ENCODE data around the gene RACK1.
"Not testable (repeated sequence)": the region's sequence is repeated elsewhere in the genome, so short reads cannot be mapped to it uniquely, and the experiment has no call there.

The RACK1 gene

GRCh38 chr5:181215997-181216989 is 27.4 kb downstream of the RACK1 start:
- H3K9me3 ChIP-seq (ENCODE audit: control insufficient read depth, insufficient read depth, low read length), result no peaks in the 10 kb centered on the region
- H3K27me3 ChIP-seq (ENCODE audit: control insufficient read depth, insufficient read depth, low read length), result peaks cover 8% of the 10 kb centered on the region
- no peak overlapping the region for H3K9ac ChIP-seq (ENCODE audit: low read depth, low read length)
- no peaks in the 10 kb centered on the region for H3K36me3 ChIP-seq (ENCODE audit: control insufficient read depth, insufficient read depth, low read length)
- peak overlapping the region; percentile 32 for H3K4me3 ChIP-seq (ENCODE audit: low read depth, low read length)
- no peaks in the 10 kb centered on the region for H3K4me1 ChIP-seq (ENCODE audit: control insufficient read depth, insufficient read depth, low read length)

GRCh38 chr5:181214249-181214648 is 29.5 kb downstream of the RACK1 start:
- not testable (repeated sequence) for H3K4me3 ChIP-seq (ENCODE audit: low read depth, low read length); H3K27me3 ChIP-seq (ENCODE audit: control insufficient read depth, insufficient read depth, low read length); H3K9ac ChIP-seq (ENCODE audit: low read depth, low read length); H3K36me3 ChIP-seq (ENCODE audit: control insufficient read depth, insufficient read depth, low read length); H3K4me1 ChIP-seq (ENCODE audit: control insufficient read depth, insufficient read depth, low read length); H3K9me3 ChIP-seq (ENCODE audit: control insufficient read depth, insufficient read depth, low read length)

GRCh38 chr5:181212934-181213333 is 30.8 kb downstream of the RACK1 start:
- no peaks in the 10 kb centered on the region for H3K36me3 ChIP-seq (ENCODE audit: control insufficient read depth, insufficient read depth, low read length)
- no peaks in the 10 kb centered on the region for H3K9me3 ChIP-seq (ENCODE audit: control insufficient read depth, insufficient read depth, low read length)
- no peak overlapping the region for H3K9ac ChIP-seq (ENCODE audit: low read depth, low read length)
- peaks cover 7% of the 10 kb centered on the region for H3K27me3 ChIP-seq (ENCODE audit: control insufficient read depth, insufficient read depth, low read length)
- no peaks in the 10 kb centered on the region for H3K4me1 ChIP-seq (ENCODE audit: control insufficient read depth, insufficient read depth, low read length)
- no peak overlapping the region for H3K4me3 ChIP-seq (ENCODE audit: low read depth, low read length)

- no peaks in the 10 kb centered on the region for H3K9me3 ChIP-seq (ENCODE audit: control insufficient read depth, insufficient read depth, low read length)
- H3K4me1 ChIP-seq (ENCODE audit: control insufficient read depth, insufficient read depth, low read length), result no peaks in the 10 kb centered on the region
- H3K4me3 ChIP-seq (ENCODE audit: low read depth, low read length), result no peak overlapping the region
- H3K27me3 ChIP-seq (ENCODE audit: control insufficient read depth, insufficient read depth, low read length), result peaks cover 2% of the 10 kb centered on the region
- no peak overlapping the region for H3K9ac ChIP-seq (ENCODE audit: low read depth, low read length)
- H3K36me3 ChIP-seq (ENCODE audit: control insufficient read depth, insufficient read depth, low read length), result no peaks in the 10 kb centered on the region
These were observed 31.6 kb downstream of the RACK1 start for GRCh38 chr5:181212080-181212479.

- Histone ChIP-seq H3K4me3 (ENCODE audit: low read depth, low read length) (no peak overlapping the region), H3K9me3 (ENCODE audit: control insufficient read depth, insufficient read depth, low read length) (no peaks in the 10 kb centered on the region), H3K4me1 (ENCODE audit: control insufficient read depth, insufficient read depth, low read length) (no peaks in the 10 kb centered on the region), H3K36me3 (ENCODE audit: control insufficient read depth, insufficient read depth, low read length) (no peaks in the 10 kb centered on the region), H3K9ac (ENCODE audit: low read depth, low read length) (no peak overlapping the region), H3K27me3 (ENCODE audit: control insufficient read depth, insufficient read depth, low read length) (peaks cover 3% of the 10 kb centered on the region)
These were observed 32.5 kb downstream of the RACK1 start for GRCh38 chr5:181211208-181211607.

- not testable (repeated sequence) for H3K4me3 ChIP-seq (ENCODE audit: low read depth, low read length); H3K36me3 ChIP-seq (ENCODE audit: control insufficient read depth, insufficient read depth, low read length); H3K4me1 ChIP-seq (ENCODE audit: control insufficient read depth, insufficient read depth, low read length); H3K27me3 ChIP-seq (ENCODE audit: control insufficient read depth, insufficient read depth, low read length); H3K9ac ChIP-seq (ENCODE audit: low read depth, low read length); H3K9me3 ChIP-seq (ENCODE audit: control insufficient read depth, insufficient read depth, low read length)
These were observed 33.0 kb downstream of the RACK1 start for GRCh38 chr5:181210698-181211097.

- H3K36me3 ChIP-seq (ENCODE audit: control insufficient read depth, insufficient read depth, low read length); H3K9me3 ChIP-seq (ENCODE audit: control insufficient read depth, insufficient read depth, low read length); H3K9ac ChIP-seq (ENCODE audit: low read depth, low read length); H3K4me3 ChIP-seq (ENCODE audit: low read depth, low read length); H3K4me1 ChIP-seq (ENCODE audit: control insufficient read depth, insufficient read depth, low read length): not testable (repeated sequence)
- H3K27me3 ChIP-seq (ENCODE audit: control insufficient read depth, insufficient read depth, low read length), result peaks cover 13% of the 10 kb centered on the region
These were observed 33.6 kb downstream of the RACK1 start for GRCh38 chr5:181210148-181210547.

- not testable (repeated sequence) for H3K9ac ChIP-seq (ENCODE audit: low read depth, low read length); H3K36me3 ChIP-seq (ENCODE audit: control insufficient read depth, insufficient read depth, low read length); H3K9me3 ChIP-seq (ENCODE audit: control insufficient read depth, insufficient read depth, low read length); H3K4me3 ChIP-seq (ENCODE audit: low read depth, low read length); H3K4me1 ChIP-seq (ENCODE audit: control insufficient read depth, insufficient read depth, low read length)
- peaks cover 24% of the 10 kb centered on the region for H3K27me3 ChIP-seq (ENCODE audit: control insufficient read depth, insufficient read depth, low read length)
These were observed 34.7 kb downstream of the RACK1 start for GRCh38 chr5:181209006-181209405.

GRCh38 chr5:181207960-181208253 is 35.8 kb downstream of the RACK1 start:
- Histone ChIP-seq H3K27me3 (ENCODE audit: control insufficient read depth, insufficient read depth, low read length) (peaks cover 35% of the 10 kb centered on the region), H3K4me1 (ENCODE audit: control insufficient read depth, insufficient read depth, low read length) (no peaks in the 10 kb centered on the region), H3K4me3 (ENCODE audit: low read depth, low read length) (no peak overlapping the region), H3K9ac (ENCODE audit: low read depth, low read length) (no peak overlapping the region), H3K36me3 (ENCODE audit: control insufficient read depth, insufficient read depth, low read length) (no peaks in the 10 kb centered on the region), H3K9me3 (ENCODE audit: control insufficient read depth, insufficient read depth, low read length) (no peaks in the 10 kb centered on the region)

GRCh38 chr5:181207214-181207959 is 36.3 kb downstream of the RACK1 start:
- H3K9me3 ChIP-seq (ENCODE audit: control insufficient read depth, insufficient read depth, low read length), result no peaks in the 10 kb centered on the region
- peaks cover 38% of the 10 kb centered on the region for H3K27me3 ChIP-seq (ENCODE audit: control insufficient read depth, insufficient read depth, low read length)
- peak overlapping the region; percentile 96 for H3K4me3 ChIP-seq (ENCODE audit: low read depth, low read length)
- H3K4me1 ChIP-seq (ENCODE audit: control insufficient read depth, insufficient read depth, low read length), result no peaks in the 10 kb centered on the region
- no peaks in the 10 kb centered on the region for H3K36me3 ChIP-seq (ENCODE audit: control insufficient read depth, insufficient read depth, low read length)
- H3K9ac ChIP-seq (ENCODE audit: low read depth, low read length), result peak overlapping the region; percentile 54

GRCh38 chr5:181205761-181206649 is 37.7 kb downstream of the RACK1 start:
- Histone ChIP-seq H3K27me3 (ENCODE audit: control insufficient read depth, insufficient read depth, low read length) (peaks cover 48% of the 10 kb centered on the region), H3K9me3 (ENCODE audit: control insufficient read depth, insufficient read depth, low read length) (no peaks in the 10 kb centered on the region), H3K4me1 (ENCODE audit: control insufficient read depth, insufficient read depth, low read length) (peaks cover 4% of the 10 kb centered on the region), H3K4me3 (ENCODE audit: low read depth, low read length) (peak overlapping the region; percentile 96), H3K9ac (ENCODE audit: low read depth, low read length) (no peak overlapping the region), H3K36me3 (ENCODE audit: control insufficient read depth, insufficient read depth, low read length) (no peaks in the 10 kb centered on the region)
